ENCODE data around the gene S1PR4. TPM values are rescaled to one million over a fixed set of nuclear protein-coding genes. Genes with fewer than 3 reads are reported as not detected.
A peak's percentile ranks its signal among the peaks of the same experiment; 100 is the strongest.
"Not testable (repeated sequence)": the region's sequence is repeated elsewhere in the genome, so short reads cannot be mapped to it uniquely, and the experiment has no call there.

Gene S1PR4
- total and polyA plus RNA-seq, 5 donors, result 0.33 to 0.97 (median 0.80) TPM

- H3K4me3 ChIP-seq (ENCODE audit: low read length), result no peak overlapping the region
- no peaks in the 10 kb centered on the region for H3K4me1 ChIP-seq (ENCODE audit: control insufficient read depth, insufficient read depth, low read length)
- intact Hi-C loops (cut with DNase I), result loop anchor here (2.0 to 10.0 kb wide), 6 partner anchors 35 to 212 kb away; no protein-coding TSS in a partner anchor
- ATAC-seq (no peak), DNase-seq (no peak)
- H3K27me3 ChIP-seq (ENCODE audit: control insufficient read depth, insufficient read depth), result no peaks in the 10 kb centered on the region
- H3K9me3 ChIP-seq (ENCODE audit: control insufficient read depth, low read length), result no peaks in the 10 kb centered on the region
- 64% methylated on average over 7 of the region's 7 CpGs for WGBS
- no peak overlapping the region for H3K27ac ChIP-seq (ENCODE audit: low read length)
These were observed 14.6 kb upstream of the S1PR4 start for GRCh38 chr19:3163943-3164342.

GRCh38 chr19:3167533-3168272, 10.9 kb upstream of the S1PR4 start:
- DNase-seq, result no peak
- H3K9me3 ChIP-seq (ENCODE audit: control insufficient read depth, low read length), result no peaks in the 10 kb centered on the region
- no peak for ATAC-seq
- 66% methylated on average over 13 of the region's 13 CpGs for WGBS
- no peak overlapping the region for H3K4me3 ChIP-seq (ENCODE audit: low read length)
- H3K27ac ChIP-seq (ENCODE audit: low read length), result no peak overlapping the region
- no peaks in the 10 kb centered on the region for H3K4me1 ChIP-seq (ENCODE audit: control insufficient read depth, insufficient read depth, low read length)
- intact Hi-C loops (cut with DNase I), result loop anchor here in 1 of 4 donors (10.0 kb wide), 1 partner anchor 93 kb away; no protein-coding TSS in a partner anchor
- H3K27me3 ChIP-seq (ENCODE audit: control insufficient read depth, insufficient read depth), result no peaks in the 10 kb centered on the region

- Histone ChIP-seq H3K4me1 (ENCODE audit: control insufficient read depth, insufficient read depth, low read length) (no peaks in the 10 kb centered on the region), H3K27ac (ENCODE audit: low read length) (no peak overlapping the region), H3K27me3 (ENCODE audit: control insufficient read depth, insufficient read depth) (no peaks in the 10 kb centered on the region), H3K4me3 (ENCODE audit: low read length) (no peak overlapping the region), H3K9me3 (ENCODE audit: control insufficient read depth, low read length) (no peaks in the 10 kb centered on the region)
- DNase-seq, result peak in 1 of 3 donors; percentile 30
- intact Hi-C loops (cut with DNase I), result no loop called here
- 84% methylated on average over 15 of the region's 15 CpGs for WGBS
- ATAC-seq, result peak; percentile 47 to 50
These were observed 6.5 kb upstream of the S1PR4 start for GRCh38 chr19:3171894-3172672.

- H3K4me1 ChIP-seq (ENCODE audit: control insufficient read depth, insufficient read depth, low read length); DNase-seq; H3K27ac ChIP-seq (ENCODE audit: low read length); H3K27me3 ChIP-seq (ENCODE audit: control insufficient read depth, insufficient read depth); intact Hi-C loops (cut with DNase I); H3K9me3 ChIP-seq (ENCODE audit: control insufficient read depth, low read length); H3K4me3 ChIP-seq (ENCODE audit: low read length); ATAC-seq: not testable (repeated sequence)
- 80% methylated on average over 6 of the region's 6 CpGs for WGBS
These were observed 5.9 kb upstream of the S1PR4 start for GRCh38 chr19:3172673-3173000.

GRCh38 chr19:3175781-3176714, 2.5 kb upstream of the S1PR4 start:
- H3K4me1 ChIP-seq (ENCODE audit: control insufficient read depth, insufficient read depth, low read length), result no peaks in the 10 kb centered on the region
- ATAC-seq (peak in 1 of 2 donors; percentile 8), DNase-seq (peak in 1 of 3 donors; percentile 65)
- WGBS, result 55% methylated on average over 17 of the region's 17 CpGs
- H3K27ac ChIP-seq (ENCODE audit: low read length), result no peak overlapping the region
- no peaks in the 10 kb centered on the region for H3K27me3 ChIP-seq (ENCODE audit: control insufficient read depth, insufficient read depth)
- intact Hi-C loops (cut with DNase I), result no loop called here
- no peaks in the 10 kb centered on the region for H3K9me3 ChIP-seq (ENCODE audit: control insufficient read depth, low read length)
- H3K4me3 ChIP-seq (ENCODE audit: low read length), result no peak overlapping the region

- WGBS, result 75% methylated on average over 11 of the region's 11 CpGs
- DNase-seq (peak in 1 of 3 donors; percentile 45), ATAC-seq (peak; percentile 26 to 28)
- no peaks in the 10 kb centered on the region for H3K9me3 ChIP-seq (ENCODE audit: control insufficient read depth, low read length)
- H3K4me3 ChIP-seq (ENCODE audit: low read length), result no peak overlapping the region
- no peaks in the 10 kb centered on the region for H3K27me3 ChIP-seq (ENCODE audit: control insufficient read depth, insufficient read depth)
- H3K27ac ChIP-seq (ENCODE audit: low read length), result no peak overlapping the region
- H3K4me1 ChIP-seq (ENCODE audit: control insufficient read depth, insufficient read depth, low read length), result no peaks in the 10 kb centered on the region
- intact Hi-C loops (cut with DNase I), result no loop called here
These were observed 1.7 kb upstream of the S1PR4 start for GRCh38 chr19:3176715-3177501.

- WGBS, result 81% methylated on average over 52 of the region's 52 CpGs
These were observed 587 bp downstream of the S1PR4 start for GRCh38 chr19:3178973-3179738.

GRCh38 chr19:3179739-3180293, 1.2 kb downstream of the S1PR4 start:
- intact Hi-C loops (cut with DNase I), result no loop called here
- Histone ChIP-seq H3K27ac (ENCODE audit: low read length) (no peak overlapping the region), H3K4me3 (ENCODE audit: low read length) (no peak overlapping the region), H3K27me3 (ENCODE audit: control insufficient read depth, insufficient read depth) (no peaks in the 10 kb centered on the region), H3K4me1 (ENCODE audit: control insufficient read depth, insufficient read depth, low read length) (no peaks in the 10 kb centered on the region), H3K9me3 (ENCODE audit: control insufficient read depth, low read length) (no peaks in the 10 kb centered on the region)
- DNase-seq (peak in 1 of 3 donors; percentile 53), ATAC-seq (peak in 1 of 2 donors; percentile 4)
- WGBS, result 80% methylated on average over 31 of the region's 31 CpGs

More at GRCh38 chr19:3178973-3179738, 587 bp downstream of the S1PR4 start:
- DNase-seq, result peak in 1 of 3 donors; percentile 53
- no peaks in the 10 kb centered on the region for H3K9me3 ChIP-seq (ENCODE audit: control insufficient read depth, low read length)
- no peak overlapping the region for H3K27ac ChIP-seq (ENCODE audit: low read length)
- no peaks in the 10 kb centered on the region for H3K4me1 ChIP-seq (ENCODE audit: control insufficient read depth, insufficient read depth, low read length)
- peak; percentile 9 to 15 for ATAC-seq
- intact Hi-C loops (cut with DNase I), result no loop called here
- no peak overlapping the region for H3K4me3 ChIP-seq (ENCODE audit: low read length)
- H3K27me3 ChIP-seq (ENCODE audit: control insufficient read depth, insufficient read depth), result no peaks in the 10 kb centered on the region

- no peaks in the 10 kb centered on the region for H3K27me3 ChIP-seq (ENCODE audit: control insufficient read depth, insufficient read depth)
- peaks cover 6% of the 10 kb centered on the region for H3K4me1 ChIP-seq (ENCODE audit: control insufficient read depth, insufficient read depth, low read length)
- ATAC-seq (no peak), DNase-seq (peak in 2 of 3 donors; percentile 44 to 51)
- no peaks in the 10 kb centered on the region for H3K9me3 ChIP-seq (ENCODE audit: control insufficient read depth, low read length)
- H3K4me3 ChIP-seq (ENCODE audit: low read length), result no peak overlapping the region
- 76% methylated on average over 13 of the region's 13 CpGs for WGBS
- intact Hi-C loops (cut with DNase I), result no loop called here
- no peak overlapping the region for H3K27ac ChIP-seq (ENCODE audit: low read length)
These were observed 5.4 kb downstream of the S1PR4 start for GRCh38 chr19:3183721-3184641.
